Measurements from ENCODE around the gene MGMT. TPM values are rescaled to one million over a fixed set of nuclear protein-coding genes. Genes with fewer than 3 reads are reported as not detected.

MGMT gene
- polyA plus RNA-seq, 1 of the 3 experiments (the other 2 are of a cell fraction), result 10.8 TPM

GRCh38 chr10:129692695-129693094 lies 225.7 kb downstream of the MGMT start:
- ChIA-PET CTCF (no interaction called here), POLR2A (no interaction called here)
- H3K79me2 ChIP-seq (ENCODE audit: insufficient read depth), result no peaks in the 10 kb centered on the region
- no peak overlapping the region for H3K9ac ChIP-seq
- H3K9me3 ChIP-seq, result no peaks in the 10 kb centered on the region
- no peaks in the 10 kb centered on the region for H3K36me3 ChIP-seq (replicated peaks in 1 of 2; ENCODE audit: control insufficient read depth in 1 of 2, insufficient read depth in 2 of 2, low read length in 1 of 2)
- WGBS (ENCODE audit: low lambda C conversion rate), result 55% methylated on average over 4 of the region's 8 CpGs
- H3K4me1 ChIP-seq (ENCODE audit: control insufficient read depth in 1 of 2, insufficient read depth in 2 of 2, low read depth in 1 of 2, low read length in 1 of 2), result peaks cover 0 to 27% of the 10 kb centered on the region in 2 experiments; a peak in 2 of 4 replicates
- no peaks in the 10 kb centered on the region for H3K9me2 ChIP-seq
- H3F3A ChIP-seq (replicated peaks; ENCODE audit: insufficient read depth), result no peaks in the 10 kb centered on the region
- DNase-seq, result no peak
- H3K4me3 ChIP-seq (ENCODE audit: low read depth in 2 of 2, low read length in 1 of 2), result no peak overlapping the region
- no peaks in the 10 kb centered on the region for H3K27me3 ChIP-seq (ENCODE audit: insufficient read depth)
- H3K27ac ChIP-seq (ENCODE audit: low read depth in 2 of 2, low read length in 1 of 2), result no peak overlapping the region
- H3K4me2 ChIP-seq, result no peak overlapping the region
- H4K20me1 ChIP-seq (ENCODE audit: insufficient read depth), result no peaks in the 10 kb centered on the region
- H2AFZ ChIP-seq (ENCODE audit: low read depth), result no peak overlapping the region
- TF ChIP-seq POLR2AphosphoS5 (IDR thresholded peaks at IDR 0.05; ENCODE audit: low read depth, low read length), result no peak
- no peak for TF ChIP-seq FOSL2 (IDR thresholded peaks at IDR 0.05; ENCODE audit: borderline replicate concordance, low read depth)
- no peak for TF ChIP-seq NFIC (IDR thresholded peaks at IDR 0.05; ENCODE audit: borderline replicate concordance)
- no peak for TF ChIP-seq RFX5 (IDR thresholded peaks at IDR 0.05; ENCODE audit: low read length)
- no peak for TF ChIP-seq SIN3A (IDR thresholded peaks at IDR 0.05; ENCODE audit: borderline replicate concordance, low read depth, low read length)
- TF ChIP-seq NRF1 (IDR thresholded peaks at IDR 0.05; ENCODE audit: low read depth, low read length), result no peak
- TF ChIP-seq IRF3 (IDR thresholded peaks at IDR 0.05; ENCODE audit: low read depth, low read length), result no peak

- ChIA-PET CTCF (no interaction called here), POLR2A (no interaction called here)
- Histone ChIP-seq H3K9ac (no peak overlapping the region), H3K27me3 (ENCODE audit: insufficient read depth) (no peaks in the 10 kb centered on the region), H3K79me2 (ENCODE audit: insufficient read depth) (no peaks in the 10 kb centered on the region), H3K4me2 (no peak overlapping the region), H3K36me3 (replicated peaks in 1 of 2; ENCODE audit: control insufficient read depth in 1 of 2, insufficient read depth in 2 of 2, low read length in 1 of 2) (no peaks in the 10 kb centered on the region), H2AFZ (ENCODE audit: low read depth) (no peak overlapping the region), H3K4me1 (ENCODE audit: control insufficient read depth in 1 of 2, insufficient read depth in 2 of 2, low read depth in 1 of 2, low read length in 1 of 2) (peaks cover 0 to 27% of the 10 kb centered on the region in 2 experiments; a peak in 2 of 4 replicates), H3K9me2 (no peaks in the 10 kb centered on the region), H3K4me3 (ENCODE audit: low read depth in 2 of 2, low read length in 1 of 2) (no peak overlapping the region), H3F3A (replicated peaks; ENCODE audit: insufficient read depth) (no peaks in the 10 kb centered on the region), H4K20me1 (ENCODE audit: insufficient read depth) (no peaks in the 10 kb centered on the region), H3K9me3 (no peaks in the 10 kb centered on the region), H3K27ac (ENCODE audit: low read depth in 2 of 2, low read length in 1 of 2) (no peak overlapping the region)
- no peak for DNase-seq
- TF ChIP-seq GATA2 (CRISPR knock-in tag; IDR thresholded peaks at IDR 0.05) (no peak), USF2 (IDR thresholded peaks at IDR 0.05; ENCODE audit: borderline replicate concordance, low read depth, low read length) (no peak), REST (IDR thresholded peaks at IDR 0.05; ENCODE audit: low read depth, low read length) (no peak), IRF3 (IDR thresholded peaks at IDR 0.05; ENCODE audit: low read depth, low read length) (no peak), POLR2AphosphoS5 (IDR thresholded peaks at IDR 0.05; ENCODE audit: low read depth, low read length) (no peak), SMC3 (IDR thresholded peaks at IDR 0.05; ENCODE audit: low read depth, low read length) (no peak), FOXM1 (IDR thresholded peaks at IDR 0.05; ENCODE audit: low read depth) (no peak), TAF1 (IDR thresholded peaks at IDR 0.05; ENCODE audit: borderline replicate concordance, low read depth, low read length) (no peak), EP300 (IDR thresholded peaks at IDR 0.05; ENCODE audit: borderline replicate concordance in 1 of 2, low read depth in 1 of 2, low read length in 1 of 2) (no peak), MXI1 (IDR thresholded peaks at IDR 0.05; ENCODE audit: low read depth, low read length) (no peak), CHD2 (IDR thresholded peaks at IDR 0.05; ENCODE audit: low read length, partially characterized antibody) (no peak), ZBTB33 (IDR thresholded peaks at IDR 0.05; ENCODE audit: borderline replicate concordance, low read depth) (no peak)
- WGBS (ENCODE audit: low lambda C conversion rate), result 74% methylated on average over 11 of the region's 11 CpGs
Observed at GRCh38 chr10:129693382-129693781, 226.3 kb downstream of the MGMT start.

Data from SK-N-SH (cell line).